Upper lobe of left lung (tissue), 4 donors: Measurements from ENCODE around the gene CNST.

Source experiments
- CTCF ChIP-seq, 6 experiments: fragments of 450-650 bp in 4 of 6; fragments of 200-600 bp in 2 of 6; sonication (generic) in 2 of 6; IDR thresholded peaks; one replicate each; pipeline ENCODE4 v1.5.1; 2016 to 2019; ENCODE audit warnings: antibody characterized with exemption in 6 of 6
- POLR2A ChIP-seq, 4 donors: fragments of 450-650 bp; IDR thresholded peaks; one replicate each; pipeline ENCODE4 v1.5.1; 2016 to 2017; ENCODE audit warnings: antibody characterized with exemption in 4 of 4, mild to moderate bottlenecking in 2 of 4
- POLR2AphosphoS5 ChIP-seq, 2 donors: sonication (generic); formaldehyde crosslinking; IDR thresholded peaks; one replicate each; pipeline ENCODE4 v1.5.1; 2017; ENCODE audit warnings: antibody characterized with exemption in 2 of 2

DNA sequence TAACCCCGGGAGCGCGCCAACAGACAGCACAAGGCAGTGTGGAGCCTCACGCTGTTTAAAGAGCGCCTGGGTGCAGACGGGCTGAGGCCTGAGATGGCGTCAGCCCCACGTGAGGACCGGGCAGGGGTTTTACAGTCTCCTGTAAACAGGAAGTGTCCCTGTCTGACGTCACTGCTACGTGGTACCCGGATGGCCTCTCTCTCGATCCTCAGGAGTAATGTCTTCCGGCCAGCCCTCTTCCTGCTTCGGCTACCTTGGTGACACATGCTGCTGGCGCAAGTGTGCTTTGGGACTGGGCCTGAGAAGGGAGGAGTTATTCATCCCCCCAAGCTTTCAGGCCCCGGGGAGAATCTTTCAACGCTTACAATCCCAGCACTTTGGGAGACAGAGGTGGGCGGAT, 41.2 kb downstream of the CNST start:
- no peak for TF ChIP-seq CTCF (IDR thresholded peaks at IDR 0.05)
- no peak for TF ChIP-seq POLR2A (IDR thresholded peaks at IDR 0.05)
- no peak for TF ChIP-seq POLR2AphosphoS5 (IDR thresholded peaks at IDR 0.05)
